WERI-Rb-1 (cell line): ENCODE results near the gene CHST12.

Source experiments
- DNase-seq: peaks from one replicate; pipeline ENCODE4 v3.0.0-alpha.2; 2020
- H3K27ac ChIP-seq: fragments of 250-450 bp; sonication (Bioruptor Pico); 2 replicates; pipeline ENCODE4 v1.5.1; 2020; ENCODE audit warnings: mild to moderate bottlenecking, moderate library complexity
- H3K27me3 ChIP-seq: fragments of 250-450 bp; sonication (Bioruptor Pico); 2 replicates; pipeline ENCODE4 v1.5.1; 2021; ENCODE audit warnings: mild to moderate bottlenecking, low read depth, moderate library complexity; ENCODE audit not compliant: insufficient read depth, severe bottlenecking
- H3K36me3 ChIP-seq: fragments of 250-450 bp; sonication (Bioruptor Pico); 2 replicates; pipeline ENCODE4 v1.5.1; 2020; ENCODE audit warnings: mild to moderate bottlenecking, moderate library complexity
- H3K4me3 ChIP-seq: 2 replicates; pipeline ENCODE4 v1.5.1; 2011; ENCODE audit warnings: low read depth, mild to moderate bottlenecking, control low read depth, low read length
- H3K9me3 ChIP-seq: fragments of 250-450 bp; sonication (Bioruptor Pico); 2 replicates; pipeline ENCODE4 v1.5.1; 2021; ENCODE audit warnings: mild to moderate bottlenecking, moderate library complexity; ENCODE audit not compliant: severe bottlenecking
- TF ChIP-seq, protein P1 (sequence below): IDR thresholded peaks from 2 replicates; pipeline ENCODE4 v1.5.1; 2011; ENCODE audit warnings: low read depth, mild to moderate bottlenecking, control low read depth, inconsistent platforms, low read length

Gene CHST12

DNA sequence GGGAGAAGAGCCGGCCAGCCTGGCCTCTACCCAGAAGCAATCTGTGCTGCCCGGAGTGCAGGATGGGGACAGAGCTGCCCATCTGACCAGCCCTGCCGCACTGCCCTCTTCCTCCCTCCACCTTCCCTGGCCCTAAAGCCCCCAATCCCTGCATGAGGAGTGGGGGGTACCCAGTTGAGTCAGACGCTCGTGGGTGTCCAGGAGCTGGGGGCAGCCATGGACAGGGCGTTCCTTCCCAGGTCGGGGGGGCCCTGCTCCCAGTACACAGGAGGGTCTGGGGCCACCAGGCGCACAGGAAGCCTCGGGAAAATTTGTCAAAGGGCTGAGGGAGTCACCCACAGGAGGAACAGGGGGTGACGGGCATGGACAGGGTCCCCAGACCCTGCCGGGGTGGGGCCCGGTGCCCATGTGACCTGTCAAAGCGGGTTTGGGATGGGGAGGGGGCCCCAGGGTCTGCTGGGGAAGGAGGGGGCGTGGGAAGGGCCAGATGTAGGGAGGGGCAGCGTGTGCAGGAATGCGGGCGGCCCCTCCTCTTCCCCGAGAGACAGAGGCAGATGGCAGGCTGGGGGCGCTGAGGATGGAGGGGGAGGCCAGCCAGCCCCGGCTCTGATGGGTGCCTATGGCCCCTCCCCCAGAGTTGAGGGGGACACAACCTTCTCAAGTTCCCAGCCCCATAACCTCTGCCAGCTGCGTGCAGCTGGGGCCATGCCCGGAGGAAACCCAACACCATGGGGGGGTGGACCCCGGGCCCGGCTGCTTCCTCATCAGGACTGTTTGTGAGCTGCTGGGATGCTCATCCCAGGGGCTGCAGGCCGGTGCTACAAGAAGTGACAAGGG is 94.3 kb downstream of the CHST12 start:
- no peak overlapping the region for H3K27ac ChIP-seq
- H3K36me3 ChIP-seq = no peaks in the 10 kb centered on the region
- no peak overlapping the region for H3K4me3 ChIP-seq
- no peaks in the 10 kb centered on the region for H3K27me3 ChIP-seq
- no peak for DNase-seq
- TF ChIP-seq, protein P1, sequence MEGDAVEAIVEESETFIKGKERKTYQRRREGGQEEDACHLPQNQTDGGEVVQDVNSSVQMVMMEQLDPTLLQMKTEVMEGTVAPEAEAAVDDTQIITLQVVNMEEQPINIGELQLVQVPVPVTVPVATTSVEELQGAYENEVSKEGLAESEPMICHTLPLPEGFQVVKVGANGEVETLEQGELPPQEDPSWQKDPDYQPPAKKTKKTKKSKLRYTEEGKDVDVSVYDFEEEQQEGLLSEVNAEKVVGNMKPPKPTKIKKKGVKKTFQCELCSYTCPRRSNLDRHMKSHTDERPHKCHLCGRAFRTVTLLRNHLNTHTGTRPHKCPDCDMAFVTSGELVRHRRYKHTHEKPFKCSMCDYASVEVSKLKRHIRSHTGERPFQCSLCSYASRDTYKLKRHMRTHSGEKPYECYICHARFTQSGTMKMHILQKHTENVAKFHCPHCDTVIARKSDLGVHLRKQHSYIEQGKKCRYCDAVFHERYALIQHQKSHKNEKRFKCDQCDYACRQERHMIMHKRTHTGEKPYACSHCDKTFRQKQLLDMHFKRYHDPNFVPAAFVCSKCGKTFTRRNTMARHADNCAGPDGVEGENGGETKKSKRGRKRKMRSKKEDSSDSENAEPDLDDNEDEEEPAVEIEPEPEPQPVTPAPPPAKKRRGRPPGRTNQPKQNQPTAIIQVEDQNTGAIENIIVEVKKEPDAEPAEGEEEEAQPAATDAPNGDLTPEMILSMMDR = no peak
- H3K9me3 ChIP-seq = no peaks in the 10 kb centered on the region
